GM13976 (cell line): Measurements from ENCODE around the gene ARAP1.
"Not testable (repeated sequence)": the region's sequence is repeated elsewhere in the genome, so short reads cannot be mapped to it uniquely, and the experiment has no call there.

Experiments
- DNase-seq: peaks from one replicate; pipeline ENCODE4 v3.0.0; 2012; ENCODE audit warnings: low spot score
- CTCF ChIP-seq: IDR thresholded peaks from 2 replicates; pipeline ENCODE4 v1.5.1; 2012; ENCODE audit warnings: borderline replicate concordance, mild to moderate bottlenecking; ENCODE audit not compliant: insufficient read depth; ENCODE audit errors: extremely low read depth, missing control alignments, control extremely low read depth
- in situ Hi-C: fragments of 300-500 bp; cut with MboI; formaldehyde crosslinking; loops from one replicate; pipeline ENCODE4 v1.12.0; 2022; ENCODE audit warnings: low sequenced_read_pairs, mixed read lengths, inconsistent platforms; ENCODE audit not compliant: unreplicated experiment

ARAP1 gene

GRCh38 chr11:72752088-72752914 is at the start of gene ARAP1:
Gene ARAP1 (minus strand): TSS chr11:72752408. CDS start chr11:72727128, 25,280 bp downstream.
- in situ Hi-C loops, result no loop called here
- no peak for TF ChIP-seq CTCF
- peak; percentile 95 for DNase-seq

- no peak for DNase-seq
- in situ Hi-C loops, result loop anchor here (10.0 kb wide), 1 partner anchor 75 kb away; no protein-coding TSS in a partner anchor
- TF ChIP-seq CTCF, result no peak
Measured at GRCh38 chr11:72799441-72799840, 47.2 kb upstream of the ARAP1 start.

DNA sequence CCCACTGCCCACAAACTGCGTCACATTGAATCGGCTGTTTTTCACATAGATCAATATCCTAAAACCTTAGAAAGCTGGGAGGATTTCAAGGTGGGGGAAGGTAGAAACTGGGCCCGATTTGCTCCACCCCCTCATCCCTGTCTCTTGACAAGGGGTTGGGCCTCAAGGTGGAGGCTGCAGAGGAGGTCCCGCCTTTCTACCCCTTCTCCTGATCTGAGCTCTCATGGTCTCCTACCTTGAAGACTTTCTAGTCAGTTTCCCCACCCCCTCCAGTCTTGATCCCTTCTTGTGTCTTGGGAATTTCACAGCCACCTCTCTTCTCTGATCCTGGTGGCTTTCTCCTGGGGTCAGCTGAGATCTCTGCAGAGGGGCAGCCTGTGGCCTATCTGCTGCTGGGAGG is 46.2 kb upstream of the ARAP1 start:
- in situ Hi-C loops, result loop anchor here (10.0 kb wide), 1 partner anchor 74 kb away; no protein-coding TSS in a partner anchor
- peak; percentile 4 for DNase-seq
- TF ChIP-seq CTCF, result no peak

DNA sequence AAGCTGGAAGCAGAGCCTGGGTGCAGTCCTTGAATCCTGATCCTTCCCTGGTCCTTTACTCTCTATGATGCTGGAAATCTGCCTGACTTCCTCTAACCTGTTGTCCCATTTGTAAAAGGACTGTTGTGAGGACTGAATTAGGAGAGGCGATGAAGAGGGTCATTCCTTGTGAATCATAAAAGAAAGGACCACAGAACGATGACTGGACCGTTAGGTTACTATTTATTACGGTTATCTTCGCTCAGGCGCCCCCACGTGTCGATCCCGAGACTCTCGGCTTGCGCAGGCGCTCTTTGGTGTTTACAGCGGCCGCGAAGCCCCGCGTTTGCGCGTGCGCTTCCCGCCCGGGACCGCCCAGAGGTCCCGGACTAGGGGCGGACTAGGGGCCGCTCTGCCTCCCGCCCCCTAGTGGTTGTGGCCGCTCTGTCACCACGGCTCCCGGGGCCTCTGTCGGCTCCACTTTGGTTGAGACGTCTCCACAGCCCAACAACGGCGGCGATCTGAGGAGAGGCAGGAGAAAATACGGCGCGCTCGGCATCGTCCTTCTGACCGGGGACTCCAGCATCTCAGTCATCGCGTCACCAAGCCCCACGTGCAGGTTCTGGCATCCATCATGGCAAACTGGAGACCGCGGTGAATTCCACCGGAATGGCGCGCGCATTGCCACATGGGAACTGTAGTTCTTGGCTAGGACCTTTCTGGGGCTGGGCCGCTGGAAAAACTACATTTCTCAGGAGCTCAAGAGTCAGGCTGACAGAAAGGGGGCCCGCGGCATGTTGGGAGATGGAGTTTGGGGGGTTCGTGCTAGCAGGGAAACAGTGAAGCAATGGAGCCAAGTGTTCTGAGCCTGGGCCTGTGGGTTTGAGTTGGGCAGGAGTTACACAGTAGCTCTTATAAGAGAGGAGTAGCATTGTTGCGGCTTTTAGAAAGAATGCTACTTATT is 41.5 kb upstream of the ARAP1 start, which contains the start of gene STARD10:
STARD10 (minus strand) TSS at position 623 of the 943 bp plus-strand sequence. CDS start 12,866 bp downstream, outside the sequence.
- DNase-seq, result peak; percentile 98
- TF ChIP-seq CTCF, result peak; percentile 74
- in situ Hi-C loops, result loop anchor here (10.0 kb wide), 1 partner anchor 69 kb away; no protein-coding TSS in a partner anchor

DNA sequence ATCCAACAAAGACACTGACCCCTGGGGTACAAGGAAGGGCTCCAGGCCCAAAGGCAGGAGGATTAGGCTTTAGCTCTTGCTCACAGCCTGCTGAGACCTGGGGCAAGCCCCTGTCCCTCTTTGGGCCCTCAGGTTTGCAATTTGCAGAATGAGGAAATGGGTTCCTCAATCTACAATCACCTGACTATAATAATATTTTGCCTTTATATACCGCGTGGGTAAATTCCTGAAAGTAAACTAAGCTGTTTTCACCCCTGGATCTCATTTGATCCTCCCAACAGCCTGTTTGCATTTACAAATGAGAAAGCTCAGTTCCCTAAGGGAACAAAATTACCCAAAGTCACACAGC is 40.8 kb upstream of the ARAP1 start:
- no peak for TF ChIP-seq CTCF
- in situ Hi-C loops, result loop anchor here (10.0 kb wide), 1 partner anchor 68 kb away; no protein-coding TSS in a partner anchor

DNA sequence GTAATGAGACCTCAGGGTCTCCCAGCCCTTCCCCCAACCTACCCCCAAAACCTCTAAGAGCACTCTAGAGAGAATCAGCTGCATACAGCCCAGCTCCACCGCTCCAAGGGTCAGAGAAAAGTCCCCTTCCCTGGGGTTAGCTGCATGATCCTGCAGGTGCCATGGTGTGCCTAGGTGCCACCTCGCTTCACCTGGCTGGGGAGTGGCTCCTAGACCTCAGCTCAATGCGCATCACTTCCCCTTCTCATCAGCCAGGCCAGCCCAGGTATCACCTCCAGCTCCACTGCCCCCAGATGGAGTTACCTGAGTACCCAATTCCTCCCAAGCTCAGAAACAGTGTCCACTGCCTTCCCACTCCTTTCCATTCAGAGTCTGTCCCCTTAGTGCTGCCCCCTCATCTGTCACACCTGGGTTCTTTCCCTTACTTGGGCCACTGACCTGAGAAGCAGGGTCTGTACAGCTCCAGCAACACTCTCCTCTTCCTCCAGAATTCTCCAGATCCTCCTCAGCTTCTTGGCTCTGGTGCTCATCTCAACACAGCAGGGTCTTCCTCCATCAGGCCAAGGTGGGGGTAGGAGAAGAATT is 40.3 kb upstream of the ARAP1 start:
- no peak for DNase-seq
- in situ Hi-C loops, result loop anchor here (10.0 kb wide), 1 partner anchor 68 kb away; no protein-coding TSS in a partner anchor

More for the DNA sequence above, 40.8 kb upstream of the ARAP1 start:
- no peak for DNase-seq

GRCh38 chr11:72791228-72791627 is 39.0 kb upstream of the ARAP1 start:
- not testable (repeated sequence) for DNase-seq
- in situ Hi-C loops, result loop anchor here (10.0 kb wide), 1 partner anchor 66 kb away; no protein-coding TSS in a partner anchor

More for the DNA sequence above, 40.3 kb upstream of the ARAP1 start:
- no peak for TF ChIP-seq CTCF
